Natural killer cell (primary cell): Measurements from ENCODE around the gene DENND1B. TPM values are rescaled to one million over a fixed set of nuclear protein-coding genes. Genes with fewer than 3 reads are reported as not detected.

Source experiments
- ATAC-seq, 3 donors: fragments of 150-1000 bp in 2 of 3; fragments of 200-7000 bp in 1 of 3; cut with Tn5 transposase; 1 replicate in 1 of 3; 2 replicates in 2 of 3; pipeline ENCODE4 v1.10.0; 2021; ENCODE audit warnings: mild to moderate bottlenecking in 2 of 3, moderate library complexity in 2 of 3
- DNase-seq, 2 donors: peaks; one replicate each; pipeline versions ENCODE4 v3.0.0 to v3.0.0-alpha.2; 2013 to 2021; ENCODE audit warnings: mixed read lengths in 1 of 2
- H3K27ac ChIP-seq: one replicate; pipeline ENCODE4 v1.5.1; 2013; ENCODE audit warnings: mild to moderate bottlenecking, low read length
- H3K27me3 ChIP-seq: one replicate; pipeline ENCODE4 v1.6.1; 2013; ENCODE audit warnings: low read length; ENCODE audit not compliant: control insufficient read depth, insufficient read depth
- H3K36me3 ChIP-seq: one replicate; pipeline ENCODE4 v1.6.1; 2013; ENCODE audit warnings: low read length; ENCODE audit not compliant: control insufficient read depth, insufficient read depth
- H3K4me1 ChIP-seq: one replicate; pipeline ENCODE4 v1.6.1; 2013; ENCODE audit warnings: low read length; ENCODE audit not compliant: control insufficient read depth, insufficient read depth
- H3K4me3 ChIP-seq: one replicate; pipeline ENCODE4 v1.5.1; 2013; ENCODE audit warnings: low read length
- H3K9me3 ChIP-seq: one replicate; pipeline ENCODE4 v1.6.1; 2013; ENCODE audit warnings: low read length; ENCODE audit not compliant: control insufficient read depth, insufficient read depth
- H3K27ac Mint-ChIP-seq, 2 donors: one replicate each; pipeline ENCODE4 v1.8.0; 2022; ENCODE audit warnings: mild to moderate bottlenecking in 2 of 2, mixed read lengths in 2 of 2, moderate library complexity in 1 of 2
- H3K27me3 Mint-ChIP-seq, 2 donors: one replicate each; pipeline ENCODE4 v1.8.0; 2022; ENCODE audit warnings: low read depth in 2 of 2, mixed read lengths in 2 of 2
- H3K36me3 Mint-ChIP-seq: one replicate; pipeline ENCODE4 v1.8.0; 2022; ENCODE audit warnings: mixed read lengths
- H3K4me1 Mint-ChIP-seq, 2 donors: one replicate each; pipeline ENCODE4 v1.8.0; 2022; ENCODE audit warnings: mixed read lengths in 2 of 2
- H3K4me3 Mint-ChIP-seq: one replicate; pipeline ENCODE4 v1.8.0; 2022; ENCODE audit warnings: mild to moderate bottlenecking, moderate library complexity, mixed read lengths
- H3K9me3 Mint-ChIP-seq, 2 donors: one replicate each; pipeline ENCODE4 v1.8.0; 2022; ENCODE audit warnings: mixed read lengths in 2 of 2
- CTCF ChIP-seq: fragments of 200-600 bp; IDR thresholded peaks from one replicate; pipeline ENCODE4 v1.8.0; 2022; ENCODE audit warnings: antibody characterized with exemption
- whole genome bisulfite sequencing: methylation state at CpG from one replicate; pipeline ENCODE4 v1.1.7; 2013; ENCODE audit warnings: missing lambda C conversion rate; ENCODE audit not compliant: insufficient coverage; 5-methylcytosine and 5-hydroxymethylcytosine counted together
- intact Hi-C: fragments of 100-400 bp; cut with micrococcal nuclease; formaldehyde crosslinking; loops from one replicate; pipeline ENCODE4 v1.14.2; 2022
- total RNA-seq, 4 donors: library from RNA; stranded (reverse); fragments of 120-200 nt in 1 of 4; gene quantifications; one replicate each; pipeline versions ENCODE4 v1.2.3 to v1.2.4, GENCODE V29; 2013 to 2022

The DENND1B gene
- total RNA-seq, 3 donors from 2014 or later (not counting 1 experiment from before 2014, with no cell fraction given): 35.4 to 62.5 (median 37.5) TPM

GRCh38 chr1:197674286-197674685 lies 101.0 kb downstream of the DENND1B start:
- H3K9me3 ChIP-seq: no peaks in the 10 kb centered on the region
- no peak overlapping the region for H3K4me3 ChIP-seq
- Mint-ChIP-seq H3K4me1 (peaks cover 8 to 27% of the 10 kb centered on the region in 2 donors), H3K27ac (no peak overlapping the region), H3K9me3 (no peaks in the 10 kb centered on the region), H3K4me3 (no peak overlapping the region), H3K27me3 (no peaks in the 10 kb centered on the region), H3K36me3 (no peaks in the 10 kb centered on the region)
- no peaks in the 10 kb centered on the region for H3K27me3 ChIP-seq
- H3K36me3 ChIP-seq: no peaks in the 10 kb centered on the region
- H3K27ac ChIP-seq: no peak overlapping the region
- TF ChIP-seq CTCF: no peak
- no peak for DNase-seq
- H3K4me1 ChIP-seq: no peaks in the 10 kb centered on the region
- intact Hi-C loops: no loop called here
- no peak for ATAC-seq
- 89% methylated on average over 3 of the region's 3 CpGs for WGBS

- Mint-ChIP-seq H3K36me3 (no peaks in the 10 kb centered on the region), H3K9me3 (no peaks in the 10 kb centered on the region), H3K27ac (no peak overlapping the region), H3K27me3 (no peaks in the 10 kb centered on the region), H3K4me1 (peaks cover 8 to 27% of the 10 kb centered on the region in 2 donors), H3K4me3 (no peak overlapping the region)
- Histone ChIP-seq H3K9me3 (no peaks in the 10 kb centered on the region), H3K36me3 (no peaks in the 10 kb centered on the region), H3K4me3 (no peak overlapping the region), H3K27me3 (no peaks in the 10 kb centered on the region), H3K4me1 (no peaks in the 10 kb centered on the region), H3K27ac (no peak overlapping the region)
- no peak for ATAC-seq
- no peak for TF ChIP-seq CTCF
- no peak for DNase-seq
- WGBS: 80% methylated on average over 1 of the region's 2 CpGs
- intact Hi-C loops: no loop called here
These were observed 102.0 kb downstream of the DENND1B start for GRCh38 chr1:197673292-197673691.

- TF ChIP-seq CTCF: no peak
- no peak overlapping the region for H3K27ac ChIP-seq
These were observed 102.9 kb downstream of the DENND1B start for GRCh38 chr1:197672347-197672746.

GRCh38 chr1:197671920-197672319 lies 103.4 kb downstream of the DENND1B start:
- Mint-ChIP-seq H3K27ac (no peak overlapping the region), H3K4me1 (peaks cover 8 to 17% of the 10 kb centered on the region in 2 donors), H3K27me3 (no peaks in the 10 kb centered on the region), H3K9me3 (no peaks in the 10 kb centered on the region), H3K36me3 (no peaks in the 10 kb centered on the region), H3K4me3 (no peak overlapping the region)
- Histone ChIP-seq H3K27ac (no peak overlapping the region), H3K27me3 (no peaks in the 10 kb centered on the region), H3K9me3 (no peaks in the 10 kb centered on the region), H3K36me3 (no peaks in the 10 kb centered on the region), H3K4me1 (no peaks in the 10 kb centered on the region), H3K4me3 (no peak overlapping the region)
- TF ChIP-seq CTCF: no peak
- no peak for DNase-seq
- WGBS: 100% methylated on average over 1 of the region's 1 CpG
- no peak for ATAC-seq
- intact Hi-C loops: no loop called here

More at GRCh38 chr1:197672347-197672746, 102.9 kb downstream of the DENND1B start:
- H3K27ac Mint-ChIP-seq: no peak overlapping the region
- no peaks in the 10 kb centered on the region for H3K9me3 Mint-ChIP-seq
- no peaks in the 10 kb centered on the region for H3K36me3 Mint-ChIP-seq
- no peaks in the 10 kb centered on the region for H3K36me3 ChIP-seq
- no peaks in the 10 kb centered on the region for H3K4me1 ChIP-seq
- H3K9me3 ChIP-seq: no peaks in the 10 kb centered on the region
- H3K4me3 Mint-ChIP-seq: no peak overlapping the region
- no peaks in the 10 kb centered on the region for H3K27me3 ChIP-seq
- no peak for ATAC-seq
- intact Hi-C loops: no loop called here
- H3K4me3 ChIP-seq: no peak overlapping the region
- H3K27me3 Mint-ChIP-seq: no peaks in the 10 kb centered on the region
- 100% methylated on average over 1 of the region's 1 CpG for WGBS
- H3K4me1 Mint-ChIP-seq: peaks cover 8 to 21% of the 10 kb centered on the region in 2 donors
- DNase-seq: no peak
